Measurements from ENCODE around the gene CDH18.
"Not testable (repeated sequence)": the region's sequence is repeated elsewhere in the genome, so short reads cannot be mapped to it uniquely, and the experiment has no call there.

CDH18 gene

GRCh38 chr5:19859020-19859419 is 129.0 kb downstream of the CDH18 start:
- H3K27me3 Mint-ChIP-seq, result no peaks in the 10 kb centered on the region
- DNase-seq (ENCODE audit: low spot score in 2 of 2), result no peak
- H3K36me3 Mint-ChIP-seq, result no peaks in the 10 kb centered on the region
- H3K9me3 Mint-ChIP-seq, result peaks cover 4% of the 10 kb centered on the region
- no peak overlapping the region for H3K27ac Mint-ChIP-seq
- H3K4me3 Mint-ChIP-seq, result no peak overlapping the region
- H3K4me1 Mint-ChIP-seq, result no peaks in the 10 kb centered on the region
- ATAC-seq (ENCODE audit: low read depth), result no peak

GRCh38 chr5:19855931-19856330 is 132.1 kb downstream of the CDH18 start:
- no peaks in the 10 kb centered on the region for H3K36me3 Mint-ChIP-seq

GRCh38 chr5:19855453-19855852 is 132.5 kb downstream of the CDH18 start:
- Mint-ChIP-seq H3K27me3 (no peaks in the 10 kb centered on the region), H3K4me3 (no peak overlapping the region), H3K27ac (no peak overlapping the region), H3K9me3 (peaks cover 1% of the 10 kb centered on the region), H3K4me1 (no peaks in the 10 kb centered on the region), H3K36me3 (no peaks in the 10 kb centered on the region)
- no peak for DNase-seq (ENCODE audit: low spot score in 2 of 2)
- ATAC-seq (ENCODE audit: low read depth), result no peak

More at GRCh38 chr5:19855931-19856330, 132.1 kb downstream of the CDH18 start:
- H3K4me1 Mint-ChIP-seq, result no peaks in the 10 kb centered on the region
- no peak overlapping the region for H3K27ac Mint-ChIP-seq
- H3K27me3 Mint-ChIP-seq, result no peaks in the 10 kb centered on the region
- H3K4me3 Mint-ChIP-seq, result no peak overlapping the region
- ATAC-seq (ENCODE audit: low read depth) (no peak), DNase-seq (ENCODE audit: low spot score in 2 of 2) (no peak)
- peaks cover 1% of the 10 kb centered on the region for H3K9me3 Mint-ChIP-seq

- Mint-ChIP-seq H3K27ac (no peak overlapping the region), H3K4me1 (no peaks in the 10 kb centered on the region), H3K9me3 (peaks cover 1% of the 10 kb centered on the region), H3K36me3 (no peaks in the 10 kb centered on the region), H3K4me3 (no peak overlapping the region), H3K27me3 (no peaks in the 10 kb centered on the region)
- DNase-seq (ENCODE audit: low spot score in 2 of 2), result no peak
- no peak for ATAC-seq (ENCODE audit: low read depth)
These were observed 133.0 kb downstream of the CDH18 start for GRCh38 chr5:19855031-19855430.

GRCh38 chr5:19853616-19854240 is 134.3 kb downstream of the CDH18 start:
- Mint-ChIP-seq H3K36me3 (no peaks in the 10 kb centered on the region), H3K4me3 (no peak overlapping the region), H3K4me1 (no peaks in the 10 kb centered on the region), H3K9me3 (peaks cover 3% of the 10 kb centered on the region), H3K27me3 (no peaks in the 10 kb centered on the region), H3K27ac (no peak overlapping the region)
- ATAC-seq (ENCODE audit: low read depth) (no peak), DNase-seq (ENCODE audit: low spot score in 2 of 2) (no peak)

GRCh38 chr5:19837536-19838174 is 150.3 kb downstream of the CDH18 start:
- Mint-ChIP-seq H3K9me3 (peaks cover 14% of the 10 kb centered on the region), H3K4me1 (no peaks in the 10 kb centered on the region), H3K27me3 (no peaks in the 10 kb centered on the region), H3K27ac (no peak overlapping the region), H3K36me3 (no peaks in the 10 kb centered on the region), H3K4me3 (no peak overlapping the region)
- DNase-seq (ENCODE audit: low spot score in 2 of 2) (no peak), ATAC-seq (ENCODE audit: low read depth) (no peak)

- Mint-ChIP-seq H3K4me3 (no peak overlapping the region), H3K4me1 (no peaks in the 10 kb centered on the region), H3K27me3 (no peaks in the 10 kb centered on the region), H3K36me3 (no peaks in the 10 kb centered on the region), H3K9me3 (peaks cover 20% of the 10 kb centered on the region), H3K27ac (no peak overlapping the region)
- no peak for ATAC-seq (ENCODE audit: low read depth)
- no peak for DNase-seq (ENCODE audit: low spot score in 2 of 2)
These were observed 152.6 kb downstream of the CDH18 start for GRCh38 chr5:19835442-19835841.

- not testable (repeated sequence) for H3K4me3 Mint-ChIP-seq; H3K36me3 Mint-ChIP-seq; H3K27ac Mint-ChIP-seq; DNase-seq (ENCODE audit: low spot score in 2 of 2); ATAC-seq (ENCODE audit: low read depth); H3K27me3 Mint-ChIP-seq; H3K4me1 Mint-ChIP-seq
- peaks cover 10% of the 10 kb centered on the region for H3K9me3 Mint-ChIP-seq
These were observed 175.3 kb downstream of the CDH18 start for GRCh38 chr5:19812720-19813119.

GRCh38 chr5:19806756-19807155 is 181.2 kb downstream of the CDH18 start:
- Mint-ChIP-seq H3K27ac (no peak overlapping the region), H3K27me3 (no peaks in the 10 kb centered on the region), H3K4me1 (no peaks in the 10 kb centered on the region), H3K9me3 (peaks cover 2% of the 10 kb centered on the region), H3K36me3 (no peaks in the 10 kb centered on the region), H3K4me3 (no peak overlapping the region)
- DNase-seq (ENCODE audit: low spot score in 2 of 2) (no peak), ATAC-seq (ENCODE audit: low read depth) (no peak)

- no peaks in the 10 kb centered on the region for H3K9me3 Mint-ChIP-seq
- H3K27me3 Mint-ChIP-seq, result no peaks in the 10 kb centered on the region
- H3K36me3 Mint-ChIP-seq, result no peaks in the 10 kb centered on the region
- no peak overlapping the region for H3K4me3 Mint-ChIP-seq
- DNase-seq (ENCODE audit: low spot score in 2 of 2) (no peak), ATAC-seq (ENCODE audit: low read depth) (no peak)
- no peaks in the 10 kb centered on the region for H3K4me1 Mint-ChIP-seq
- H3K27ac Mint-ChIP-seq, result no peak overlapping the region
These were observed 185.3 kb downstream of the CDH18 start for GRCh38 chr5:19802686-19803085.

GRCh38 chr5:19795218-19795617 is 192.8 kb downstream of the CDH18 start:
- no peaks in the 10 kb centered on the region for H3K4me1 Mint-ChIP-seq
- H3K27me3 Mint-ChIP-seq, result no peaks in the 10 kb centered on the region
- H3K36me3 Mint-ChIP-seq, result no peaks in the 10 kb centered on the region
- no peak for DNase-seq (ENCODE audit: low spot score in 2 of 2)
- no peak overlapping the region for H3K4me3 Mint-ChIP-seq
- H3K27ac Mint-ChIP-seq, result no peak overlapping the region
- no peak for ATAC-seq (ENCODE audit: low read depth)
- peaks cover 2% of the 10 kb centered on the region for H3K9me3 Mint-ChIP-seq

GRCh38 chr5:19790829-19791466 is 197.1 kb downstream of the CDH18 start:
- ATAC-seq (ENCODE audit: low read depth) (no peak), DNase-seq (ENCODE audit: low spot score in 2 of 2) (no peak)
- peaks cover 2% of the 10 kb centered on the region for H3K9me3 Mint-ChIP-seq
- H3K4me1 Mint-ChIP-seq, result no peaks in the 10 kb centered on the region
- no peaks in the 10 kb centered on the region for H3K27me3 Mint-ChIP-seq
- no peak overlapping the region for H3K4me3 Mint-ChIP-seq
- H3K27ac Mint-ChIP-seq, result no peak overlapping the region
- H3K36me3 Mint-ChIP-seq, result no peaks in the 10 kb centered on the region

- H3K27ac Mint-ChIP-seq, result no peak overlapping the region
- ATAC-seq (ENCODE audit: low read depth) (no peak), DNase-seq (ENCODE audit: low spot score in 2 of 2) (no peak)
- H3K4me3 Mint-ChIP-seq, result no peak overlapping the region
- H3K27me3 Mint-ChIP-seq, result no peaks in the 10 kb centered on the region
- no peaks in the 10 kb centered on the region for H3K36me3 Mint-ChIP-seq
- no peaks in the 10 kb centered on the region for H3K4me1 Mint-ChIP-seq
- H3K9me3 Mint-ChIP-seq, result no peaks in the 10 kb centered on the region
These were observed 205.4 kb downstream of the CDH18 start for GRCh38 chr5:19782566-19782965.

GRCh38 chr5:19777363-19777762 is 210.6 kb downstream of the CDH18 start:
- Mint-ChIP-seq H3K9me3 (peaks cover 6% of the 10 kb centered on the region), H3K4me3 (no peak overlapping the region), H3K36me3 (no peaks in the 10 kb centered on the region), H3K27me3 (no peaks in the 10 kb centered on the region), H3K27ac (no peak overlapping the region), H3K4me1 (no peaks in the 10 kb centered on the region)
- ATAC-seq (ENCODE audit: low read depth), result no peak
- no peak for DNase-seq (ENCODE audit: low spot score in 2 of 2)

GRCh38 chr5:19776886-19777285 is 211.1 kb downstream of the CDH18 start:
- not testable (repeated sequence) for H3K4me3 Mint-ChIP-seq; H3K9me3 Mint-ChIP-seq; H3K36me3 Mint-ChIP-seq; DNase-seq (ENCODE audit: low spot score in 2 of 2); H3K4me1 Mint-ChIP-seq; ATAC-seq (ENCODE audit: low read depth); H3K27me3 Mint-ChIP-seq; H3K27ac Mint-ChIP-seq

Measured in memory B cell (primary cell).